HepG2 (cell line): ENCODE measurements around the gene CST3. TPM values are rescaled to one million over a fixed set of nuclear protein-coding genes. Genes with fewer than 3 reads are reported as not detected.

ENCODE experiments used
- CEBPZ ChIP-seq: IDR thresholded peaks from 2 replicates; pipeline ENCODE4 v1.6.1; 2012; ENCODE audit warnings: low read length, improper control_type of control experiment
- DNMT3B ChIP-seq: conservative IDR thresholded peaks from 2 replicates; pipeline ENCODE4 v1.6.1; 2016; ENCODE audit warnings: missing biosample characterization, control low read depth
- EP300 ChIP-seq, 3 experiments: sonication (generic) in 1 of 3; formaldehyde crosslinking in 1 of 3; IDR thresholded peaks; 2 replicates each; pipeline versions ENCODE4 v1.5.1 to v1.6.1; 2011 to 2020; ENCODE audit warnings: low read depth in 2 of 3, low read length in 2 of 3, borderline replicate concordance in 1 of 3, improper control_type of control experiment in 1 of 3, mild to moderate bottlenecking in 1 of 3, missing genetic modification reagents in 1 of 3, moderate library complexity in 1 of 3
- GABPB1 ChIP-seq: IDR thresholded peaks from 2 replicates; pipeline ENCODE4 v1.6.1; 2016; ENCODE audit warnings: mild to moderate bottlenecking, missing genetic modification reagents, moderate library complexity, missing compliant biosample characterization
- HOMEZ ChIP-seq: IDR thresholded peaks from 2 replicates; pipeline ENCODE4 v1.6.1; 2016; ENCODE audit warnings: low read depth
- KAT2B ChIP-seq: fragments of 150-350 bp; IDR thresholded peaks from 2 replicates; pipeline ENCODE4 v1.6.1; 2014; ENCODE audit warnings: low read depth, low read length, borderline replicate concordance
- NRL ChIP-seq: sonication (generic); formaldehyde crosslinking; IDR thresholded peaks from 2 replicates; pipeline ENCODE4 v1.5.0; 2020; ENCODE audit warnings: missing genetic modification reagents, mild to moderate bottlenecking, moderate library complexity, borderline replicate concordance
- PITX1 ChIP-seq: sonication (generic); formaldehyde crosslinking; IDR thresholded peaks from 2 replicates; pipeline ENCODE4 v1.5.1; 2020; ENCODE audit warnings: mild to moderate bottlenecking, missing genetic modification reagents
- RFXANK ChIP-seq: IDR thresholded peaks from 2 replicates; pipeline ENCODE4 v1.6.1; 2016
- SALL1 ChIP-seq: sonication (generic); formaldehyde crosslinking; IDR thresholded peaks from 2 replicates; pipeline ENCODE4 v1.8.0; 2022; ENCODE audit warnings: mild to moderate bottlenecking, missing genetic modification reagents
- SP5 ChIP-seq: IDR thresholded peaks from 2 replicates; pipeline ENCODE4 v1.6.1; 2016; ENCODE audit warnings: low read depth, borderline replicate concordance
- TBX2 ChIP-seq: sonication (generic); formaldehyde crosslinking; IDR thresholded peaks from 2 replicates; pipeline ENCODE4 v1.5.0; 2020; ENCODE audit warnings: missing genetic modification reagents, mild to moderate bottlenecking, borderline replicate concordance
- THAP8 ChIP-seq: sonication (generic); formaldehyde crosslinking; IDR thresholded peaks from 2 replicates; pipeline ENCODE4 v1.5.1; 2020; ENCODE audit warnings: missing genetic modification reagents, mild to moderate bottlenecking, borderline replicate concordance
- ZNF652 ChIP-seq: IDR thresholded peaks from 2 replicates; pipeline ENCODE4 v1.6.1; 2016; ENCODE audit warnings: low read depth, borderline replicate concordance
- ZNF788 ChIP-seq: sonication (generic); formaldehyde crosslinking; IDR thresholded peaks from 2 replicates; pipeline ENCODE4 v1.5.0; 2020; ENCODE audit warnings: mild to moderate bottlenecking, missing genetic modification reagents, borderline replicate concordance
- ZSCAN21 ChIP-seq: sonication (generic); formaldehyde crosslinking; IDR thresholded peaks from 2 replicates; pipeline ENCODE4 v1.8.0; 2022; ENCODE audit warnings: mild to moderate bottlenecking, missing genetic modification reagents, moderate library complexity, borderline replicate concordance
- polyA plus RNA-seq, 8 experiments: library from polyadenylated mRNA; depleted of rRNA in 3 of 8; stranded (reverse) in 7 of 8; unstranded in 1 of 8; fragments of >200 nt; fragmentation: Illumina TruSeq in 4 of 8; extraction: Trizol in 4 of 8; gene quantifications; 2 replicates each; pipeline versions ENCODE4 v1.2.1 to v1.2.3, GENCODE V29; 2011 to 2016; ENCODE audit warnings: low read depth in 4 of 8, missing spikeins in 1 of 8, mixed read lengths in 1 of 8; ENCODE audit not compliant: insufficient read depth in 1 of 8
- total RNA-seq, 5 experiments: library from RNA; depleted of rRNA; stranded (reverse); fragments of >200 nt; fragmentation: Illumina TruSeq; extraction: Trizol; gene quantifications; 2 replicates each; pipeline ENCODE4 v1.2.3, GENCODE V29; 2016; ENCODE audit warnings: low read depth in 1 of 5

Gene CST3
- total and polyA plus RNA-seq, 2 of the 13 experiments (the other 11 are each of a cell fraction or from before 2014, with no cell fraction given): 690 to 1,005 TPM

- peak; percentile 12; the same call in 1 of the 2 replicates for TF ChIP-seq ZSCAN21
- TF ChIP-seq SALL1: peak; percentile 39; the same call in 1 of the 2 replicates
- peak; percentile 49; the same call in 1 of the 2 replicates for TF ChIP-seq ZNF788 (CRISPR knock-in tag)
- TF ChIP-seq HOMEZ (CRISPR knock-in tag): no peak
- no peak for TF ChIP-seq DNMT3B (CRISPR knock-in tag)
- 0 out of 2 replicates have a peak, but pooled peaks have one; percentile 4 for TF ChIP-seq GABPB1 (CRISPR knock-in tag)
- peak; percentile 51; the same call in 1 of the 2 replicates for TF ChIP-seq TBX2
- TF ChIP-seq SP5 (CRISPR knock-in tag): no peak
- TF ChIP-seq CEBPZ: no peak
- no peak for TF ChIP-seq THAP8
- TF ChIP-seq KAT2B: no peak
- TF ChIP-seq EP300 (IDR thresholded peaks at IDR 0.05; ENCODE audit: low read depth in 2 of 2, low read length in 2 of 2): no peak
- TF ChIP-seq EP300 (CRISPR knock-in tag; IDR thresholded peaks at IDR 0.05; ENCODE audit: borderline replicate concordance): peak; percentile 30; the same call in 1 of the 2 replicates
- TF ChIP-seq NRL (CRISPR knock-in tag): peak; percentile 84
- TF ChIP-seq ZNF652: no peak
- TF ChIP-seq PITX1 (CRISPR knock-in tag): 0 out of 2 replicates have a peak, but pooled peaks have one; percentile 41
- no peak for TF ChIP-seq RFXANK
Observed at GRCh38 chr20:23608251-23608846, 29.4 kb downstream of the CST3 start (continued).
